GM18907 (cell line): Measurements from ENCODE around the gene KRTAP20-1.

Experiments used
- ATAC-seq: cut with Tn5 transposase; IDR thresholded peaks from one replicate; pipeline ENCODE4 v1.9.1; 2021; ENCODE audit warnings: mild to moderate bottlenecking, moderate library complexity; ENCODE audit not compliant: unreplicated experiment

KRTAP20-1 gene

DNA sequence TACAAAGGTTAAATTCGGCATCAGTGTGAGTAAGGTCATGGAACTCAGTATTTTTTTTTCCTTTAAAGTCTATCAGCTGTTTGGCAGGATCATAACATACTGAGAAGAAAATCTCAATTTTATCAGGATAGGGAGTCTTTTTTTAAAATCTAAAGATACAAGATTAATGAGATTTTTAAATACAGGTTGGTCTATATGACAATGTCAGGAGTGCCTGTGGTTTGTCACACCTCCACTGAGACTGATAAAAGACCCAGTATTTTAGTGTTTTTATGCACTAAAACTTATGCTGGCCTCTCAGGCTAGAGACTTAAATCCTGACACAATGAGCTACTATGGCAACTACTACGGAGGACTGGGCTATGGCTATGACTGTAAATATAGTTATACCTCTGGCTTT is 26.3 kb downstream of the KRTAP20-1 start, which contains the start of gene KRTAP20-3:
Gene KRTAP20-3 (plus strand): TSS at position 301 of the 400 bp plus-strand sequence.
- ATAC-seq: no peak

DNA sequence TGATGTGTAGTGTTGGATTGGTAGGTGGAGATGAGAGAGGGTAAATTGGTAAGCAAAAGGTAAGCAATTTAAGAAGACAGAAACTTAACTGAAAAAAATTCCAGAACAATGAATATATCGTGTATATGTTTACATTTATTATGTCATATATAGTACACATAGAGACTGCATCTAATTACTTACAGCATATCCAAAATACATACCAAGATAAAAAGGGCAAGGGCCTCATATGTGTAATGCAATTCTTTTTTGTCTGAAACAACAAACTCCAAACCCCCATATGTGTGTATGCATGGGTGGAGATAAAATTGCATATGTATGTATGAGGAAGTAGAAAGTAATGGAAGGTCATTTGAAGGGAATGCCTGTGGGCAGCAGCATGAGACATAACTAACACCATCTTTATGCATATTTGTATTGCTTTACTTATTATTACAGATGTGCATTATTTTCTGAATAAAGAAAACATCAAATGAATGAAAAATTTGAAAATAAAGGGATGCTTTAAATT is 30.7 kb downstream of the KRTAP20-1 start:
- no peak for ATAC-seq

DNA sequence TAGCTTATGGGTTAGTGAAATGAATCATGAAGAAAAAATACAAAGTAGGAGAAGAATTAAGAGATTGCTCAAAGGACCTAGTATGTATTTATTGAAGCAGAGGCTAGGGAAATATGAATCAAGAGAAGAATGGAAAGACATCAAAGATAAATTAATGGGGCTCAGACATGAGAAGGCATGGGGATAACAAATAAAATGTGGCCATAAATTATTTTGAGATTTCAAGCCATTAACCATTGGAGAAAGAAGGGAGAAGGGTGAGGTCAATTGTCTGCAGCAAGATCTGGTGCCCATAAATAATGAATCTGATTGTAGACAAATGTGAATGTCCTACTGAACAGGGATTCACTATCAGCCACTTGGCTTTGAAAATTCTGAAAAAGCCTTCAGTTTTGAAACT is 36.7 kb downstream of the KRTAP20-1 start:
- no peak for ATAC-seq
